GM12874 (cell line): ENCODE measurements around the gene GSDMA.

Source experiments
- CTCF ChIP-seq: IDR thresholded peaks from 2 replicates; pipeline ENCODE4 v1.5.1; 2011; ENCODE audit warnings: low read depth, mild to moderate bottlenecking, control low read depth, low read length, moderate library complexity; ENCODE audit not compliant: insufficient read depth

The GSDMA gene

GRCh38 chr17:39944393-39944711 is 18.5 kb upstream of the GSDMA start:
- no peak for TF ChIP-seq CTCF

GRCh38 chr17:39946551-39947330 is 16.1 kb upstream of the GSDMA start:
- no peak for TF ChIP-seq CTCF

- no peak for TF ChIP-seq CTCF
Observed at GRCh38 chr17:39949028-39949427, 13.8 kb upstream of the GSDMA start.

GRCh38 chr17:39950871-39951348 is 11.9 kb upstream of the GSDMA start:
- TF ChIP-seq CTCF: no peak

GRCh38 chr17:39951924-39952679 is 10.7 kb upstream of the GSDMA start:
- TF ChIP-seq CTCF: no peak

GRCh38 chr17:39952680-39953470 is 9.9 kb upstream of the GSDMA start:
- no peak for TF ChIP-seq CTCF

GRCh38 chr17:39953471-39953888 is 9.3 kb upstream of the GSDMA start:
- no peak for TF ChIP-seq CTCF
